GM19438 (cell line): Measurements from ENCODE around the gene AKAP8L.

Experiments used
- ATAC-seq: cut with Tn5 transposase; IDR thresholded peaks from one replicate; pipeline ENCODE4 v1.9.1; 2021; ENCODE audit warnings: low read depth; ENCODE audit not compliant: unreplicated experiment

AKAP8L gene

DNA sequence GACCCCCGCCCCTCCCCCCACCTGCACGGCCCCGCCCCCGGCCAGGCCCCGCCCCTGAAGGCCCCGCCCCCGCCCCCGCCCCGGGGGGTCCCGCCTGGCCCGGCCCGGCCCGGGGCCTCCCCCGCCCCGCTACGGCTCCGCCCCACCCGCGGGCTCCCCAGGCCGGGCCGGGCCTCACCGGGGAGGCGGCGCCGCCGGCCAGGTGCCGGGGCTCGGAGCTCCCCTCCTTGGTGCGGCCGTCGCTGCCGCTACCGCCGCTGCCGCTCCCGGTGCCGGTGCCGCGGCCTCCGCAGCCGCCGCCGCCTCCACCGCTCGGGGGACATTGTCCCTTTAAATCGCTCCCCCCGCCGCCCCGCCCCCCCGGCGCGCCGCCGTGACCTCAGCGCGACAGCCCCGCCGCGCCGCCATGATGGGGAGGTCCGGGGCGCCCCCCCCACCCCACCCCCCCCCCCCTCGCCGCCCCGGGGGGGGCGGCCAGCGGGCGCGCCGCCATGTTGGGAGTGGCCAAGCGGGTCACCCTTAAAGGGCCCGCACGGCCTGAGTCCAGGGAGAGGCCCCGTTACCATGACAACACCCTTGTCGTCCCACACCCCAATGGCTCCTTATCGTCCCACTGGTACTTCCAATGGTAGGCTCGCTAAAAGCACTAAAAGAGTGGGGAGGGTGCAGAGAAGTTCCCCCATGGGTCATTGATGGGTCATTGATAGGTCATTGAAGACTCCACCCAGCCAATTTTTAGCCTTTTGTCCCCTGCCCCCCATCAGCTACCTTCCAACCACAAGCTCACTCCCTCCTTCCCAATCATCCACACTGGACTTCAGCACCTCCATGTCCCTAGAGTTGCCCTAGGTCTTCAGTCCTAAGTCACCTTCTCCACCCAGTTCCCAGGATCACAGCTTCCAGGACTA is 31.1 kb upstream of the AKAP8L start, which contains the start of gene WIZ:
TSS of gene WIZ (minus strand) at position 337 of the 908 bp plus-strand sequence. CDS start 1,649 bp downstream, outside the sequence.
- peak; percentile 55 for ATAC-seq

DNA sequence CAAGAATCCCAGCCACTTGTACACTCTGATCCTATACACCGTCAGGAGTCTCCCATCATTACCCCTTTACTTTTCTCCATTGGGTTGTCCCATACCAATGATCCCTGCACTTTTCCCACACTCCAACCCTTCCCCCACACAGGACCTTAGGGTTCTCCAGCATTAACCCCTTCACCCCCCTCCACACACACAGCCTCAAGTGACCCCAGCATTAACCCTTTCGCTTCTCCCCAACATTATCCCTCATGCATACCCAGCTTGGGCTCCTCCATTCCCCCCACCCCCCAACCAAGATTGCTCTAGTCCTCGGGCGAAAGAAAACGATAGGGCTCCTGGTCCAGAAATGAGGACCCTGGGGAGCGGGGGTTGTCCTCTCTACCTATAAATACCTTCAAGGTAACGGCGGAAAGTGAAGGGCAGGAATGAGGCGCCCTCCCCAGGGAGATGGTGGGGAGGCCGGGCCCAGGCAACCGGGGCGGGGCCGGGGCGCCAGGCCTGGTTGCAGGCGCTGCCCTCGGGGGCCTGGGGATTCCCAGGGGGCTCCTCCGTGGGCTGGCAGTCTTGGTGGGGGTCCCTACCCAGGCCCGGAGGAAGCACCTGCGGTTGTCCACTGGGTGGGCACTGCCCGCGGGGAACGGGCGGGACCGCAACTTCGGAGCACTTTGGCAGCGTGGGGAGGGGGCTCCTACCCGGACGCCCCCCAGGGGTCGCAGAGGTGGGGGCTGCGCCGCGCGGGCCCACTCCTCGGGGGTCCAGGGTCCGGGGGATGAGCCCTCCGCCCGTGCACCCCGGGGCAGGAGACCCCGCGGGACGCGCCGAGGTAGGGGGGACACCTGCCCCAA is 30.2 kb upstream of the AKAP8L start:
- no peak for ATAC-seq

DNA sequence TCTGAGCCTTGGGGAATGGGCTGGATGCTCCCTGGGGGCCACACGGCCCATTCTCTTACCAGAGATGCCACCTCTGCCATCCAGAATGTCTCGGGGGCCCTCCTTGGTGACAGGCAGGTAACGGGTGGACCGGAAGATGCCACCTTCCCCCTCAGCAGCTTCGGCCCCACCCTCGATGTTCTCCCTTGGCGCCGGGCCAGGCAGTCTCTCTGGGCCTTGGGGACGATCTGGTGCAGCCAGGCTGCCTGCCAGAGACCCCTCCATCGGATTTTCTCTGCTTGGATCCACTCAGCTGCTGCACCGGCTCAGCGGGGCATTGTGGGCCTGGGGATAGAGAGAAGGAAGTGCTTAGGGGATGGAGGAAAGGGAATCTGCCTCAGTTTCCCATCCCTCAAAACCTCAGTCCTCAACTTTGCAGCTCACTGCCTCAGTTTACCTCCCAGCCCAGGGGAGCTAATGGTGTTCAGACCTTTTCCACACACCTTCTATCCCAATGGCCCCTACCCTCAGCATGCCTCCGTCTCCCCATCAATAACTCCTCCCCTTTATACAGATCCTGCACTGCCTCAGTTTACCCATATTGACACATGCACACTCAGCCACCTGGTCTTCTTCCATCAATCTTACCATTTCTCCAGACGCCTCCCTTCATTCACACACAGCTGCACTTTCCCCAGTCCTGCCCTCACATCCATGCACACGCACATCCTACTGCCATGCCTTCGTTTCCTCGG is 29.4 kb upstream of the AKAP8L start:
- ATAC-seq = no peak

DNA sequence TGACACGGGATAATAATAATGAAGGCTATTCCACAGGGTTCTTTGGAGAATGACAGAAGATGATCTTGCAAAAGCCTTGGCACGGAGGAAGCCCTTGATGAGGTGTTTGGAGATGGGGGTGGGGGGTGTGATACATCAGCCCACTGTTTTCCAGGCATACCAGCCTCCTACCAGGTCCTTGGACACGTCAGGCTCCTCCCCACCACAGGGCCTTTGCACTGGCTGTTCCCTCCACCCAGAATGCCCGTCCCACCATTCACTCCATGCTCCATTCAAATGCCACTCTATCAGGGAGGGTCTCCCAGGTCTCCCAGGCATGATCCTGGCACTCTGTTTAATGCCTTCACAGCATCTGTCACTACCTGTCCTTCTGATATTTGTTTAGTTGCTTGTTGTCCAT is 28.3 kb upstream of the AKAP8L start:
- ATAC-seq = no peak

DNA sequence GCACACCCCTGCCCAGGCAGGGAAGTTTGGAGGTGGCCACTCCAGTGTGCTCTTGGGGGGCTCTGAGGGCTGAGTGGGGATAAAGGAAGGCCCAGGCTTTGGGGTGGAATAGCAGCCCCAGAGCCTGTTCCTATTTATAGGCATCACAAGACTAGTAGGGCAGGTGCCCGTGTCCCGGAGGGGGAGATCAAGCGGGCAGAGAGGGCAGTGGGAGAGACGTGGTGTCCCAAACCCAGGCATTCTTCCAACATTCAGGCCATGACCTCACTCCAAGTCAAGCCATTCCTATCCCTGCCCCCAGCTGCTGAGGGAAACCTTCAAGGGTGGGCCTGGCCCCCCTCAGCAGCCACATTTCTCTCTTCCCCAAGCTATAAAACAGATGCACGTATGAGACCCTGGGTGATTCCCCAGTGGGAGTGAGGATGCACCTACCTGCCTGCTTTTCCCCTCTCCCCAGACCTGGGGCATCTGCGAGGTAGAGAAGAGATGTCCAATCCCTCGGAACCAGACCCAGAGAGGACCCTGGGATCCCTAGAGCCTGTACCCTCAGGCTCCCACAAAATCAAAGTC is 27.1 kb upstream of the AKAP8L start:
- ATAC-seq = no peak

DNA sequence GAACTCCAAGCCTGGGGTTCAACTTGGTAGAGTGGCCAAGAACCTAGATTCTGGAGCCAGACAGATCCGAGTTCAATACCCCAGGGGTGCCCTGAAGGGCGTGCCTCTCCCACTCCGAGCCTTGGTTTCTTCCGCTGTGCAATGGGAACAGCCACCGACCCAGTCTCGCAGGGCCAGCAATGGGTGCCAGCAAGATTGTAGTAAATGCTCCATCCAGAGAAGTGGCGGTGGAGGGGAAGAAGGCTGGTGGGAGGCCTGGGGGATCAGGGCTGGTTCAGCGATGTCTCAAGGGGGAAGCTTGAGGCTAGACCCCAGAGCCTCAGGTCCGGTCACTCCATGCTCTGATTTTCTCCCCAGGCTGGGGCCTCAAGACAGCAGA is 26.4 kb upstream of the AKAP8L start:
- ATAC-seq = no peak

DNA sequence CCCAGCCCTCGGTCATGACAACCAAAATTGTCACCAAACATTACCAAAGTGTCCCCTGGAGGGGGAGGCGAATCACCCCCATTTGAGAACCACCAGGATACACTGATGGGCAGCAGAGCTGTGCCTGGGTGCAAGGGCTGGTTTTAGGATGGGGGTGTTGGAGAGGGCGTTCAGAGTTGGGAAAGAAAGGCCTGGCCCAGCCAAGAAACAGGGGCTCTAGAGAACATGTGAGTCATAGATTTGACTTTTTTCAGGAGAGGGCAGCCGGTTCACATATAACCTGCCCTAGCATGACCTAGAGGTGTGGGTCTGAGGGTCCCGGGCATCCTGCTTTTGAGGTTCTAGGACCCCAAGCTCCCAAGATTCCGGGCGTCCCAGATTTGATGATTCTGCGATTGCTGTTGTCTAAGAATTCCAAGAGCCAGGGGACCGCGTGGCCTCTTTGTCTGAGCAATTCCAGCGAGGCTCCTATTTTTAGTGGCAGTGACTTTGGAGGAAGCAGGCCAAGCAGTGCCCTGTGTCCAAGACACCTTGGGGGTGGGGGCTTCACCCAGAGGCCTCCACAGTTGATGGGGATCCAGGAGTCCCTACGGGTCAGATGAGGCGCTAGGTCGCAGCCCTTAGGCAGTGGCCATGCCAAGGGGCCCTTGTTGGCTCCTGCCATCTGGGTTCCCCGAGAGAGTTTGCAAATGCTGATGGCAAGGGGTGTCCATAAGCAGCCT is 25.9 kb upstream of the AKAP8L start:
- no peak for ATAC-seq

DNA sequence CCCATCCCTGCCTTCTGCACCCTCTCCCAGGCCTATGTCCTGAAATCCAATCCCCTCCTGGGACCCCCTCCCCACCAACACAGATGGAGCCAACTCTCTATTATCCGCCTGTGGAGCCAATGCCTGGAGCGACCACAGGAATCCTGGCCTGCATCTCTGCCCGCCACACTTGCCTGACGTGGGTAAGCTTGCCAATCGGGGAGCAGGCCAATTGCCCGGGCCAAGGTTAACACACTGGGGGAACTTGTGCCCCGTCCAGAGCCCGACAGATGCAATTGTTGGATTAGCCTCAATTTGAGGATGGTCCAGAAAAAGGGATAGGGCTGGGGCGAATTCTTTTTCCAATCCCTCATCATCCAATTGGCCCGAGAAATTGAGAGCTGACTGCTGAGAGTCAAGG is 25.1 kb upstream of the AKAP8L start:
- ATAC-seq = no peak

DNA sequence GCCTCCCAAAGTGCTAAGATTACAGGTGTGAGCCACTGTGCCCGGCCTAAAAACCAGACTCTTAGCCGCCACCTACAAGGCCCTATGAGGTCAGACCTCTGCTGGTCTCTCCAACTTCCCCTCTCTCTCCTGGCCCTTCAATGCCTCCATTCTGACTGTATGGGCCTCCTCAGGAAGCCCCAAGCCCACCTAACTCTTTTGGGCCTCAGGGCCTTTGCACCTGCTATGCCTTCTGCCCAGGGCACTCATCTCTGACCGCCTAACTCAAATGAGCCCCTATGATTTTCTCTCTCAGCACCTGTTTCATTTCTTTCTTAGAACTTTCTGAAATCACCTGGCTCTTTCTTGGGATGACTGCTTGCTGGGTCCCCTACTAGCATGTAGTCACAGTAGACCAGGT is 24.5 kb upstream of the AKAP8L start:
- no peak for ATAC-seq

DNA sequence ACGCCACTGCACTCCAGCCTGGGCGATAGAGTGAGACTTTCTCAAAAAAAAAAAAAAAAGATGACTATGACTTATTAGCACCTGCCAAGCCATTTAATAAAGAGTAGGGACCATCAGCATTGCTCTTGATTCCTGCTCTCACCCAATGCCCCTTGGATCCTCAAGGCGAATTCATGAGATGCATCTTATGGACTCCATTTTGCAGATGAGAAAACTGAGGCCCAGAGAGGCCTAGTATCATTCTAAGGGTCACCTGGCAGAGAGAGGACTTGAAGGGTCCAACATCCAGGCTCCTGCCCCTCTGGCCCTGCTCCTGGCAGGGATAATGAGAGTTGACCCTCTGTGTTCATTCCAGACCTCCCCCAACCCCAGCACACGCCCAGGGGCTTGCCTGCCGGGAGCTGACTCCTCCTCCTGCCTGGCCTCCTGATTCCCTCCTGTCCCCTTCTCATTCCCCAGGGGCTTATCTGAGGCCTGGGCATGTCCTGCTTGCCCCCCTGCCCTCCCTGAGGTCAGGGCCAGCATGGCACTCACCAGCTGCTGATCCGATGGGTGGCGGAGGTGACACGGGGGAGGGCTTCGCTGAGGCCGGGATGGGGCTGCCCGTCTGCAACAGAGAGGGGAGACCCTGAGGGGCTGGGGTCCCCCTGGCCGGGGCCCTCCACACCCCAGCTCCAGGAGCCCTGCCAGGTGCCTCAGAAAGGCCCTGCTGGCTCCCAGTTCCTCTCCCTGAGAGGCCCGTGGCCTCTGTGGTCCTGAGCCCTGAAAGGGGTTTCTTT is 23.5 kb upstream of the AKAP8L start:
- ATAC-seq = no peak

DNA sequence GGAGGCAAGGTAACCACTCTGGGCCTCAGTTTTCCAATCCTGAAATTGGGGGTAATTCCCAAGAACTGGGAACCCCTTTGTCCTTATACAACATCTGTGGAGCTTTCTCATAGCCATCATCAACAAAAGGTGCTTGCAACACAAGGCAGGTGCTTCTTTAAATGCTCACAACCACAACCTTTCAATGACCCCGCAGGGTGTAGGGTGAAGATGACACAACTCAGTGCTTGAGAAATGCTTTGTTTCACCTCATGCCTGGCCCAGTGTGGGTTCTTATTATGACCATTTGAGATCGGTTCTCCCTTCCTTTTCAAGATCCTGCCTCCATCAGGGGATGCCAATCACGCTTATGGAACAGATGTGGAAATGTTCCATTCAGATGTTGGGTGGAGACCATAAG is 22.5 kb upstream of the AKAP8L start:
- ATAC-seq = no peak

DNA sequence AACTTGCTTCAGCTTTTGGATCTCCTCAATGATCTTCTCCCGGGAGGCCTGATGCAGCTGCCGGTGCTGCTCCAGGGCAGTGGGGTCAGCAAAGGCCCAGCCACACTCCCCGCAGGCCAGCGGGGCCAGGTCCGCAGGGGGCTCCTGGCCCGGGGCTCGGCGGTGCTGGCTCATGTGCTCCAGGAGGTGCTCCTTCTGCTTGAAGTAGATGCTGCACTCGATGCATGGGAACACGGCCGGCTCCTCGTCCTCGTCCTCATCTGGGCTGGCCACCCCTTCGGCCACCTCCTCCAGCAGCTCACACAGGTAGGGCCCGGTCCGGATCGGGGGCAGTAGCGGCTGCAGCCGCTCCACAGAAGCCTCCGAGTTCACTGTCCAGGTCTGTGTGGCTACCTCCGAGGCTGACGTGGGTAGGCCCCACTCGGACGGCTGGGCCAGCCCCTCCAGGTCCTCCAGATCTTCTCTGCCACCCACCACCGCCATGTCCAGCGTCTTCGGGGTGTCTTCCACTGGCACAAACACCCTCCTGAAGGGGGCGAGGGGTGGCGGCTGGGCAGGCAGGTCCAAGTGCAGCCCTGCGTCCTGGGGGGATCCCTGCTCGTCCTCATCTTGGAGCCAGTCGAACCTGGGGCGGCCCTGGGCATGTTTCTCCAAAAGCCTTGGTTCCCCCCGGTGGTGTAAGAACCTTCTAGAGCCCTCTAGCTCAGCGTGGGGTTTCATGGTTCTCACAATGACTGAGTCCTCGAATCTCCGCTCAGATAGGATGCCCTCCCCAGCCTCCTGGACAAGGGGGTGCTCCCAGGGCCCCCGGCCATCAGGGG is 21.2 kb upstream of the AKAP8L start:
- no peak for ATAC-seq

DNA sequence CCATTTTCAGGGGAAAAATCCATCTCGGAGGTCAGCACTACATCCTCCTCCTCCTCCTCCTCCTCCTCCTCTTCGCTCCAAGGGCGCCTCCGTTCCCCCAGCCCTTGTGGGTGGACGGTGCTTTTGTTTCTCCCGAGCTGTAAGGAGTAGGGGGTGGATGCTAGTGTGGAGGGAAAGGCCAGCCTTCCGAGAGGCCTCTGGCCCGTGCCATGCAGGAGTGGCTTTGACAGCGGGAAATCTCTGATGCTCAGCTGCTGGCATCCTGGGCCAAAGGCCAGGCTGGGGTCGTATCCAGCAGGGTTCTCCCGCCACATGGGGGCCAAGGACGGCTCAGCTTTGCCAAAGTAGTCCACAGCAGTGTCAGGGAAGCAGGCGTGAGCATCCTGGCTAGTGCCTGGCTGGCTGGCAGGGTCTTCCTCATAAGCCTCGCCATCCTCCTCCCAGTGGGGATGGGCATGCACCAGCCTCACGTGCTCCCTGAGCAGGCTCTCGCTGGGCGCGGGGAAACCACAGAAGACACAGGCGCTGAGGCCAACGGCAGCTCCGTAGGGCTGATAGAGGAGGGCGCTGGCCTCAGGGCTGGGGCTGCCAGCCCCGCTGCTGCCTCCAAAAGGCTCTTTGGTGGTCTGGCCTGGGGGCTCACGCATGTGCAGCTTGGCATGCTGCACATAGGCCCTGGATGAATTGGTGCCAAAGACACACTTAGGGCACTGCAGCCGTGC is 20.5 kb upstream of the AKAP8L start:
- ATAC-seq = no peak

DNA sequence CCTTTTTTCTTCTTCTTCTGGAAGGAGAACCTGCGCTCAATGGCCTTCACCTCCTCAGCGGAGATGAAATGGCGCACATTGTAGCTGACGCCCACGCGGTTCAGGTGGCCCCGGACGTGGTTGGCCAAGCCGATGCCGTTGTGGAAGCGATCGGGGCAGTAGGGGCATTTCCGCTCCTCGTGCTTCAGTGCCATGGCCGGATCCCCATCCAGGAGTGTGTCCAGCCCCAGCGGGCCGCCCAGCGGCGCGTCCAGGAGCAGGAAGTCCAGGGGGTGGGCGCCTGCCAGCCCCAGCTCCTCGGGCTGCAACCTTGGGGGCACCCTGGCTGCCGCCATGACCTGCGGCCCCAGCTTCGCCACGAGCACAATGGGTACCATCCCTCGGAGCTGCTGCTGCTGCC is 19.8 kb upstream of the AKAP8L start:
- no peak for ATAC-seq

DNA sequence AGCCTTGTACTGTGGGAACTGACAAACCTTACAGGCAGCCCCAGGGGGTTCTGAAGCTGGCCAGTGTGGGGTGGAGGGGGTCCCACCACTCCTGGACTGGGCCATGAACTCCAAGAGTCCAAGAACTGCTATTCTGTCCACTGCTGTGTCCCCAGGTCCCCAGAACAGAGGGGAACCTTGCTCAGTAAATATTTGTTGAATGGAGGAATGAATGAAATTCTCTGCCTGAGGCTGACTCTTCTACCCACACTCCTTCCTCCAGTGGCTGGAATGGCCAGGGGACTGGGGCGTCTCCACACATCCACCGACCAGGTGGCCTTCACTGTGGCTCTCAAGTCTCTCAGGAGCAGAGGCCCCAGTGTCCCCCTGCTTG is 19.3 kb upstream of the AKAP8L start:
- no peak for ATAC-seq

DNA sequence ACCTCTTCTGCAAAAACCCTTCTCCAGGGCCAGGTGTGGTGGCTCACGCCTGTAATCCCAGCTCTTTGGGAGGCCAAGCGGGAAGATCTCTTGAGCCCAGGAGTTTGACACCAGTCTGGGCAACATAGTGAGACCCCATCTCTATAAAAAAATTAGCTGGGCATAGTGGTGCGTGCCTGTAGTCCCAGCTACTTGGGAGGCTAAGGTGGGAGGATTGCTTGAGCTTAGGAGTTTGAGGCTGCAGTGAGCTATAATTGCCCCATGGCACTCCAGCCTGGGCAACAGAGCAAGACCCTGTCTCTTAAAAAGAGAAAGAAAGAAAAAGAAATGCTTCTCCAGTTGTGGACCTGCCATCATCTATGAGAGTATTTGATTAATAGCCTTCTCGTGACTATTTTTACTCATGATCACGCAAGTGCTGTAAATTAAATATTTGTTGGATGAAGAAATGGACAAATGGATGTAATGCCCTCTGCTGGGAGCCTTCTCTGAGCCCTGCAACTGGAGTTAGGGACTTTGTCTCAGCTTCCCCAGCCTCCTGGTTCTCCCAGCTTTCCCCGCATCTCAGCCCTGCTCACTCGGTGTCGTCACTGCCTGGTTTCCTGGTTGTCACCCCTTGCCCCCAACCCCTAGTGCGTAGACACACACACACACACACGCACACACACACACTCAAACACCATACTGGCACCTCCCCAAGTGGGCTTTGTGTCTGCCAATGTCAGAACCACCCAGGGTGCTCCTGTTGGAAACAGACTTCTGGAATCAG is 18.8 kb upstream of the AKAP8L start:
- no peak for ATAC-seq

DNA sequence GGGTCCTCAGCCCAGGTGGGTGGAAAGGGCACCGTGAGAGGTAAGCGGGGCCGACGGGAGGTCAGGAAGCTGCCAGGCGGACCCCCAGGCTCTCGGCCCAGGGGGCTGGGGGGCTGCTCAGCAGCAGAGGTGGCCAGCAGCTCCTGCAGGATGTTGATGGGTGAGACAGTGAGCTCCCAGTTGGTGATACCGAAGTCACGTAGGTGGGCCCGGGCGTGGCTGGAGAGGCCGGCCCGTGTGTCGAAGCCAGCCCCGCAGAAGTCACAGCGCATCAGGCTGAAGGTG is 18.0 kb upstream of the AKAP8L start:
- no peak for ATAC-seq
